HG03135 (cell line): ENCODE measurements around the gene DNAJC3.
A peak's percentile ranks its signal among the peaks of the same experiment; 100 is the strongest.

Experiments used
- ATAC-seq: cut with Tn5 transposase; IDR thresholded peaks from one replicate; pipeline ENCODE4 v1.9.1; 2021; ENCODE audit warnings: mild to moderate bottlenecking, moderate library complexity; ENCODE audit not compliant: unreplicated experiment

DNAJC3 gene

DNA sequence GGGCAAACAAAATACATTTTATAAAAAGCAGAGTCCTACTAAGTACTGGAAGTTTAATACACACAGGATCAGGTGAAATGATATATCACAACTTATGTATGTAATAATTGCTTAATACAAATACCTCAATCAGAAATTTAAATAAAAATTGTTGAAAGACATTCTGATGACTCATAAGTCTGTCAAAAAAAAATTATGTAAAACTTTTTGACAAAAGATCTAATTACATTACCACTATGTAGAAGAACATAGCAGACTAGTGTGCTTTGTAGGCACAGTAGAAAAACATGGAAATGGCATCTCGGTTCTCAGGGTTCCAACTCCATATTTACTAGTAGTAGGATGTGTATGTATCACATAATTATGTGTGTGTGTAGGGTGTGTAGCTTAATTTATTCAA lies 156.2 kb downstream of the DNAJC3 start:
- no peak for ATAC-seq

GRCh38 chr13:95833719-95834118 lies 156.8 kb downstream of the DNAJC3 start:
- no peak for ATAC-seq

- peak; percentile 77 for ATAC-seq
These were observed 157.3 kb downstream of the DNAJC3 start for GRCh38 chr13:95834134-95834765.

DNA sequence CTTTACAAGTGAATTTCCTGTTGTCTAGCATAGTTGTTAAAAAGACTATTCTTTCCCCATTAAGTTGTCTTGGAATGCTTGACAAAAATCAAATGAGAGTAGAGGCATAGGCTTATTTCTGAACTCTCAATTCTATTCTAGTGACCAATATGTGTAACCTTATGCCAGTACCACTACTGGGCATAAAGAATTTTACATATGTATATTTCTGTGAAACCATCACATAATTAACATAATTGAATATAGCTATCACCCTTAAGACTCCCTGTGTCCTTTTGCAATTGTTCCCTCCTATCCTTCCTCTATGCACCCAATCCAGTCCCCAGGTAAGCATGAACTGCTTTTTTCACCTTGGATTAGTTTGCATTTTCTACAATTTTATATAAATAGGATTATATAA lies 165.0 kb downstream of the DNAJC3 start:
- no peak for ATAC-seq

DNA sequence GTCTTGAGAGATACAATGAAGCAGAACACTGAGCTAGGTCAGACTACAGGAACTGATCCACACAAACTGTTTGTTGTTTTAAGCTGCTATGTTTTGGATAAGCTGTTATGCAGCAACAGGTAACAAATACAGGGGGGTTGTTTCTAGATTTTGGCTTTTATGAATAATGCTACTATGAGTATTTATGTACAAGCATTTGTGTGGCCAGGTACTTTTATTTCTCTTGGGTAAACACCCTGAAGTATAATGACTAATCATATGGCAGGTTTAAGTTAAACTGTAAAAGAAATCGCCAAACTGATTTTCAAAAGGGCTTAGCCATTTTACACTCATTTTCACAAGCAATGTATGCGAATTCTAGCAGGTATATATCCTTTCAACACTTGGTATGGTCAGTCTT lies 166.0 kb downstream of the DNAJC3 start:
- no peak for ATAC-seq
